Superior temporal gyrus (tissue), 1 donor: ENCODE results near the gene STARD7.

Experiments used
- DNase-seq: peaks from one replicate; pipeline ENCODE4 v3.0.0-alpha.2; 2016; ENCODE audit errors: extremely low spot score

The STARD7 gene

GRCh38 chr2:96136129-96136720, 72.4 kb downstream of the STARD7 start:
- DNase-seq, result no peak

- DNase-seq, result no peak
Measured at GRCh38 chr2:96135621-96136020, 73.0 kb downstream of the STARD7 start.

DNA sequence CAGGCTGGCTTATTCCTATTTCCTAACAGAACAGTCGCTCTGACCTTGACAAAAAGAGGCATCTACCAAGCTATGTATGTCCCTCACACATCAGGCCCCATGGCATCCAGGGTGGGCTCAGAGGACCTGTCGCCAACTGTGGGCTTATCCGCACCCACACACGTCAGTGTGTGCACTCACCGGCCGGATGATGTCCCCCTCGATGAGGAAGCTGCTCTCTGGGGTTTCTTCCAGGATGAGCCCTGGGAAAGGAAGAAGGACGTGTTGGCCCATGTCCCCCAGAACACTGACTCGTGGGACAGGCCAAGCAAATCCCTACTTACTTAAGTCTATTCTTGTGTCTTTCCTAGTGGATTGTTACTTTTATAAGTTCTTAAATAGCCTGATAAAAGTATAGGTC, 73.5 kb downstream of the STARD7 start:
- DNase-seq, result no peak
